HG02884 (cell line): ENCODE measurements around the gene CCDC74A.
"Not testable (repeated sequence)": the region's sequence is repeated elsewhere in the genome, so short reads cannot be mapped to it uniquely, and the experiment has no call there.

ENCODE experiments used
- ATAC-seq: cut with Tn5 transposase; IDR thresholded peaks from one replicate; pipeline ENCODE4 v1.9.1; 2021; ENCODE audit warnings: mild to moderate bottlenecking, moderate library complexity; ENCODE audit not compliant: unreplicated experiment

The CCDC74A gene

DNA sequence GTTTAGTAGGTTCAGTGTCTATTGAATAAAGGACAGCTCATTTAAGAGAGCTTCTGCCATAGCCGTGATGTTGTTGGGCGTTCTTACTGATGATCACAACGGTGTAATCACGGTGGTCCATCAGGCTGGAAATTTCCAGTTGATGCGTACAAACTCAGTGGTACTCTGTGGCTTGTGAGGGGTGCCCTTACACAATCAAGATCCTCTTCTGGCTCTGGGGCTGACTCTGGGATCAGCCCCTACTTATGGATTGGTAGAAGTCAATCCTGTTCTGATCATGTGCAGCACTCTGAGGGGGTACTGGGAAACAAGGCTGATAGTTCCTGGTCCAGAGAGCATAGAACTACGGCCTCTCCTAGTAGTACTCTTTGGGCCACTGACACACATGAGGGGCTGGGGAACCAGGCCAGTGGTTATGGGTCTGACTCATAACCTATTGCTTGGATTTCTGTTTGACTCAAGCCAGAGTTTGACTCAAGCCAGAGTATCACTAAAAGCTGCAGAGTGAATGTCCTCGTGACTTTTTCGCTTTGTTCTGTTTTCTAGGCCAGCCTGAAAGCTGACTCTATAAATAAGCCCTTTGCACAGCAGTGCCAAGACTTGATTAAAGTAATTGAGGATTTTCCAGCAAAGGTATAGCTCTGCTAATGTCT, 29.2 kb upstream of the CCDC74A start:
- peak; percentile 98 for ATAC-seq

DNA sequence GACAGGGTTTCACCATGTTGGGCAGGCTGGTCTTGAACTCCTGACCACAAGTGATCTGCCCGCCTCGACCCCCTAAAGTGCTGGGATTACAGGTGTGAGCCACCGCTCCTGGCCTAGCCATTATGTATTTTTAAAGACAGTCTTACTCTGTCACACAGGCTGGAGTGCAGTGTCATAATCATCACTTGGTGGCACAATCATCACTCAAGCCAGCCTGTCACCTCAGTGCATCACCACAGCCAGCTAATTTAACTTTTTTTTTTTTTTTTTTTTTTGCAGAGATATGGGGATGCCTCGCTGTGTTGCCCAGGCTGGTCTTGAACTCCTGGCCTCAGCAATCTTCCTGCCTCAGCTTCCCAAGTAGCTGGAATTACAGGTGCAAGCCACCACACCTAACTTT, 24.1 kb upstream of the CCDC74A start:
- ATAC-seq, result not testable (repeated sequence)

- ATAC-seq, result not testable (repeated sequence)
Measured at GRCh38 chr2:131504082-131504750, 23.5 kb upstream of the CCDC74A start.

GRCh38 chr2:131509615-131510014, 18.1 kb upstream of the CCDC74A start:
- ATAC-seq, result no peak

GRCh38 chr2:131511291-131511968, 16.3 kb upstream of the CCDC74A start:
- not testable (repeated sequence) for ATAC-seq

GRCh38 chr2:131511969-131512870, 15.5 kb upstream of the CCDC74A start:
- not testable (repeated sequence) for ATAC-seq

- ATAC-seq, result peak; percentile 63
Measured at GRCh38 chr2:131514408-131515166, 13.1 kb upstream of the CCDC74A start.

- not testable (repeated sequence) for ATAC-seq
Measured at GRCh38 chr2:131515235-131515634, 12.5 kb upstream of the CCDC74A start.

GRCh38 chr2:131516011-131516410, 11.7 kb upstream of the CCDC74A start:
- no peak for ATAC-seq

DNA sequence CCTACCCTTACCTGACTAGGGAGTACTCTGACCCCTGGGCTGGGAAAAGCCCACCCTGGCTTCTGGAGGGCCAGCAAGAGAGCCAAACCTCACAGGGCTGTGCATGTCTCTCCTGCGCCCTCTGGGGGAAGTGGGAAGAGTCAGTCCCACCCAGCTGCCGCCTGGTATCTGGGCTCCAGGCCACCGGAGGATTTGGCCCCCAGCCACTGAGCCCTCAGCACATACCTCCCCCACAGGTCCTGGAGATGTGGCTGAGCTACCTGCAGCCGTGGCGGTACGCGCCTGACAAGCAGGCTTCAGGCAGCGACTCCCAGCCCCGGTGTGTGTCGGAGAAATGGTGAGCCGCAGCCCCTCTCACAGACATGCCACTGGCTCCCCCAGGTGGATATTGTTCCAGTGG, 11.1 kb upstream of the CCDC74A start:
- not testable (repeated sequence) for ATAC-seq

DNA sequence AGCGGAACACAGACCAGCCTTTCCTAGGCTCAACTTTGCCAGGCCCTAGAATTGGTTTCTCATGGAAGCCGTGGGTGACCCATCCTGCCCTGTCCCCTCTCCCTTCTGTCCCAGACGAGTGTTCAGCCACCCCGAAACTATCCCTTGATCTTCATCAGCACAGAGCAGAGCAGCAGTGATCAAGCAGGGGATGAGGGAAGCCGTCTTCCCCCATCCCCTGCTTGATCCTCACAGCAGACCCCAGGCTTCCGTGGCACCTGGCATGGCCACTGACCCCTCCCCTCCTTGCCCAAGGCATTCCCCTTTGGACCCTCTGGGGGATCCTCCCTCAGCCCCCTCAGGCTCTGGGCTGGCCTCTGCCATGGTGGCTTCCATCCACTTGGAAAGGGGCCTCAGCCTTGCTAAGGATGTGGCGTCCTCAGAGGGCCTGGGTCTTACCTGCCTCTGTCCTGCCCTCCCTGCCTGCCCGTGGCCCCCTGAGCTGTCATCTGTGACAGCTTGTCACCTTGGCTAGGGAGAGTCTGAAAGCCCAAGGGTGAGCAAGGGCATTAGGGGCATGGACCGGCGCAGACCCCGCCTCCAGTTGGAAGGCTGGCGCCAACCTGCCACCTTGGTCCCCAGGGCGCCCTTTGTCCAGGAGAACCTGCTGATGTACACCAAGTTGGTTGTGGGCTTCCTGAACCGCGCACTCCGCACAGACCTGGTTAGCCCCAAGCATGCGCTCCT, 10.4 kb upstream of the CCDC74A start:
- no peak for ATAC-seq

DNA sequence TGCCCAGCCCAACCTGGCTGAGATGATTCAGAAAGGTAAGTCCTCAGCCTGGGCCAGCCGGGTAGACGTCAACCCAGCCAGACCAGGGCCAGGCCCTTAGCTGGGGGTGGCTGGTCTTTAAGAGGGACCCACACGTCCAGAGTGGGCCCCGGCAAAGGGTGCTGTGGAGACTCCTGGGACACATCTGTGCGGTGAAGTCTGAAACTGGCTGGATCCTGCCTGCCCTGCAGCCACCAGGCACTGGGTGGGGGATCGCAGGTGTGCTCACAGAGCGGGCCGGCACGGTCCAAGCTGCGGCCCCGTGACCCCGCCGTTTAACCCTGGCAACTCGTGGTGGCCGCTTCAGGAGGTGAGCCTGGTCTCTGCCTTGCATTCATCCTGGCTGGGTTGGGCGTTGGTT, 9.8 kb upstream of the CCDC74A start:
- not testable (repeated sequence) for ATAC-seq

DNA sequence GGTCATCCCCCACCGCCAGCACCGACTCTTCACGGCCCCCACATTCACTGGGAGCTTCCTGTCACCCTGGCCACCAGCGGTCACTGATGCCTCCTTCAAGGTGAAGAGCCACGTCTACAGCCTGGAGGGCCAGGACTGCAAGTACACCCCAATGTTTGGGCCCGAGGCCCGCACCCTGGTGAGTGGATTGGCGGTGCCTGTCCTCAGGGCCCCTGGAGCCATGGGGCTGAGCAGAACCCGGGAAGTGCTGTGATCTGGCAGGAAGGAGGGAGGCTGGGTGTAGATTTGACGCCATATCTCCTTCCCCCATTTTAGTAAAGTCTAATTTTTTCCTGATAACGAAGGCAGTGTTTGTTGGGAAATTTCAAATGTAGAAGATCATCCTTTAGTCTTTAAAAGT, 9.2 kb upstream of the CCDC74A start:
- not testable (repeated sequence) for ATAC-seq

- ATAC-seq, result no peak
Measured at GRCh38 chr2:131519466-131519865, 8.2 kb upstream of the CCDC74A start.

GRCh38 chr2:131519871-131520470, 7.7 kb upstream of the CCDC74A start:
- not testable (repeated sequence) for ATAC-seq

- no peak for ATAC-seq
Measured at GRCh38 chr2:131520526-131520925, 7.2 kb upstream of the CCDC74A start.

GRCh38 chr2:131521524-131521923, 6.2 kb upstream of the CCDC74A start:
- not testable (repeated sequence) for ATAC-seq

GRCh38 chr2:131521961-131522781, 5.5 kb upstream of the CCDC74A start:
- no peak for ATAC-seq
